Cardiac muscle cell (in vitro differentiated cells and primary cell): ENCODE data around the gene SMYD2. TPM values are rescaled to one million over a fixed set of nuclear protein-coding genes. Genes with fewer than 3 reads are reported as not detected.
A peak's percentile ranks its signal among the peaks of the same experiment; 100 is the strongest.

ENCODE experiments used
- DNase-seq, 2 donors: peaks; one replicate each; pipeline versions ENCODE4 v3.0.0 to v3.0.0-alpha.2; 2010 to 2017; ENCODE audit warnings: low read depth in 1 of 2, low spot score in 1 of 2
- H3K27ac ChIP-seq: fragments of 200-600 bp; sonication (generic); 2 replicates; pipeline ENCODE4 v1.5.1; 2016
- H3K27me3 ChIP-seq: fragments of 200-600 bp; sonication (generic); 2 replicates; pipeline ENCODE4 v1.6.0; 2016; ENCODE audit warnings: control low read depth
- H3K36me3 ChIP-seq: fragments of 200-600 bp; sonication (generic); 2 replicates; pipeline ENCODE4 v1.5.1; 2016; ENCODE audit warnings: control low read depth
- H3K4me1 ChIP-seq: fragments of 200-600 bp; sonication (generic); 2 replicates; pipeline ENCODE4 v1.8.1; 2017; ENCODE audit warnings: low read depth, mild to moderate bottlenecking, mixed run types
- H3K4me3 ChIP-seq: fragments of 200-600 bp; sonication (generic); 2 replicates; pipeline ENCODE4 v1.5.1; 2016; ENCODE audit warnings: mild to moderate bottlenecking
- H3K9me3 ChIP-seq: fragments of 200-600 bp; sonication (generic); 2 replicates; pipeline ENCODE4 v1.5.1; 2017; ENCODE audit warnings: low read depth, mild to moderate bottlenecking, control low read depth
- polyA plus RNA-seq: library from polyadenylated mRNA; unstranded; fragments of >200 nt; fragmentation: Nextera tagmentation; extraction: Ambion mirVana; gene quantifications from 2 replicates; pipeline ENCODE4 v1.2.1, GENCODE V29; 2016
- total RNA-seq: library from RNA; depleted of rRNA; stranded (reverse); fragments of >200 nt; gene quantifications from 2 replicates; pipeline ENCODE4 v1.2.3, GENCODE V29; 2016
- TF ChIP-seq, protein P1 (sequence below): IDR thresholded peaks from 2 replicates; pipeline ENCODE4 v1.5.1; 2012; ENCODE audit warnings: low read depth, mild to moderate bottlenecking, low read length

Gene SMYD2
- total and polyA plus RNA-seq, 2 experiments from 2014 or later: 41.8 to 65.7 TPM

DNA sequence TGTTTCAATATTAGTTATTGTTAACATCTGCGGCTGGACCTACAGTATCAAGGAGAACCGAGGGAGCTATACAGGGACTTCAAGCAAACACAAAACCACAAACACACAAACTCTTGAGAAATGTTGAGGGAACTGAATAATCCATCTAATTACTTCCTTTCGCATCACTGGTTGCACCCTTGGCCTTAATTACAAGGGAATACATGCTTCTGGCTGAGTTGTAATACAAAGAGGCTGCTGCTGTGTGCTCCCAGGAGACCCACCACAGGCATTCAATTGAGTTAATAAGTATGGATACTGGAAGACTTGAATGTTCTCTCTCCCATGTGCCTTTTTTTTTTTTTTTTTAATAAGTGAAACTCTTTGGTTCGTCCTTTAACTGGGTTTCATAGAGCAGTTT is 16.8 kb upstream of the SMYD2 start:
- Histone ChIP-seq H3K27me3 (peaks cover 5% of the 10 kb centered on the region), H3K9me3 (no peaks in the 10 kb centered on the region), H3K36me3 (no peaks in the 10 kb centered on the region), H3K4me1 (peaks cover 4% of the 10 kb centered on the region), H3K27ac (no peak overlapping the region), H3K4me3 (no peak overlapping the region)
- TF ChIP-seq, protein P1, sequence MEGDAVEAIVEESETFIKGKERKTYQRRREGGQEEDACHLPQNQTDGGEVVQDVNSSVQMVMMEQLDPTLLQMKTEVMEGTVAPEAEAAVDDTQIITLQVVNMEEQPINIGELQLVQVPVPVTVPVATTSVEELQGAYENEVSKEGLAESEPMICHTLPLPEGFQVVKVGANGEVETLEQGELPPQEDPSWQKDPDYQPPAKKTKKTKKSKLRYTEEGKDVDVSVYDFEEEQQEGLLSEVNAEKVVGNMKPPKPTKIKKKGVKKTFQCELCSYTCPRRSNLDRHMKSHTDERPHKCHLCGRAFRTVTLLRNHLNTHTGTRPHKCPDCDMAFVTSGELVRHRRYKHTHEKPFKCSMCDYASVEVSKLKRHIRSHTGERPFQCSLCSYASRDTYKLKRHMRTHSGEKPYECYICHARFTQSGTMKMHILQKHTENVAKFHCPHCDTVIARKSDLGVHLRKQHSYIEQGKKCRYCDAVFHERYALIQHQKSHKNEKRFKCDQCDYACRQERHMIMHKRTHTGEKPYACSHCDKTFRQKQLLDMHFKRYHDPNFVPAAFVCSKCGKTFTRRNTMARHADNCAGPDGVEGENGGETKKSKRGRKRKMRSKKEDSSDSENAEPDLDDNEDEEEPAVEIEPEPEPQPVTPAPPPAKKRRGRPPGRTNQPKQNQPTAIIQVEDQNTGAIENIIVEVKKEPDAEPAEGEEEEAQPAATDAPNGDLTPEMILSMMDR: no peak
- DNase-seq: no peak

DNA sequence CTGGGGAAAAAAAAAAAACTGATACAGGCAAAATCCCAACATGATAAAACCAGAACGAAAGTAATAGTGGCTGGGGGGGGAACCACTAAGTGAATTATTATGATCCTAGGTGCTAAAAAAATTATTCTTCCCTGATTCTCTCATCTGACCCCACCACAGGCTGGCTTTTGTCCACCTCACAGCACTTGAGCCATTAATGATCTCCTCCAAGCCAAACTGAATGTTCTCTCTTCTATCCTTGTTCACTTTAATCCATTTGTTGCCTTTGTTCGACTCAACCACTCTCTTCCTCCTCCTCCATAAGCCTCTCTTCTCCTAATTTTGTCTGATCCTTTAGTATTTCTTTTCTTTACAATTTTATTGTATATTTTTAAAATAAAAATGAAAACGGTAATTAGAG is 16.0 kb upstream of the SMYD2 start:
- Histone ChIP-seq H3K27ac (no peak overlapping the region), H3K27me3 (peaks cover 5% of the 10 kb centered on the region), H3K4me3 (no peak overlapping the region), H3K9me3 (no peaks in the 10 kb centered on the region), H3K4me1 (peaks cover 4% of the 10 kb centered on the region), H3K36me3 (no peaks in the 10 kb centered on the region)
- no peak for DNase-seq
- TF ChIP-seq, protein P1: no peak

DNA sequence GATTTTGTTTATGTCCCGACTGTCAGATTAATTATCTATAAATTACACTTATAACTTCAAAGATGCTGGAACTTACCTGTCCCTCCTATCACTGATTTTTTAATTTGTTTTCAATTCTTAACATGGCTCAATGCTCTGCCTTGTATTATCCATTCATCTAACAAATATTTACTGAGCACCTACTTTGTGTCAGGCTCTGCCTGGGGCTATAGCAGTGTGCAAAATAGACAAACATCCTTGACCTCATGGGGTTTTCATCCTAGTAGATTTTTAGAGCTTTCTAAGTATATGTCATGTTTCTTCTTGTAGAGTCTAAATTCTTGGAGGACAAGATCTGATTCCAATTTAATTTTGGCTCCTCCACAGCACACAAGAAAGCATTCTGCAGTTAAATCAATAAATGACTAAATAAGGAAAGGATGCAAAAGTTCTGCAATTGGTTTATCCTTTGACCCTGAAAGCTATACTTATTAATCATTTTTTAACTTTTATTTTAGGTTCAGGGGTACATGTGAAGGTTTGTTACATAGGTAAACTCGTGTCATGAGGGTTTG is 10.8 kb upstream of the SMYD2 start:
- Histone ChIP-seq H3K27ac (no peak overlapping the region), H3K9me3 (no peaks in the 10 kb centered on the region), H3K4me1 (peaks cover 3% of the 10 kb centered on the region), H3K4me3 (no peak overlapping the region), H3K27me3 (no peaks in the 10 kb centered on the region), H3K36me3 (no peaks in the 10 kb centered on the region)
- TF ChIP-seq, protein P1: no peak
- no peak for DNase-seq

DNA sequence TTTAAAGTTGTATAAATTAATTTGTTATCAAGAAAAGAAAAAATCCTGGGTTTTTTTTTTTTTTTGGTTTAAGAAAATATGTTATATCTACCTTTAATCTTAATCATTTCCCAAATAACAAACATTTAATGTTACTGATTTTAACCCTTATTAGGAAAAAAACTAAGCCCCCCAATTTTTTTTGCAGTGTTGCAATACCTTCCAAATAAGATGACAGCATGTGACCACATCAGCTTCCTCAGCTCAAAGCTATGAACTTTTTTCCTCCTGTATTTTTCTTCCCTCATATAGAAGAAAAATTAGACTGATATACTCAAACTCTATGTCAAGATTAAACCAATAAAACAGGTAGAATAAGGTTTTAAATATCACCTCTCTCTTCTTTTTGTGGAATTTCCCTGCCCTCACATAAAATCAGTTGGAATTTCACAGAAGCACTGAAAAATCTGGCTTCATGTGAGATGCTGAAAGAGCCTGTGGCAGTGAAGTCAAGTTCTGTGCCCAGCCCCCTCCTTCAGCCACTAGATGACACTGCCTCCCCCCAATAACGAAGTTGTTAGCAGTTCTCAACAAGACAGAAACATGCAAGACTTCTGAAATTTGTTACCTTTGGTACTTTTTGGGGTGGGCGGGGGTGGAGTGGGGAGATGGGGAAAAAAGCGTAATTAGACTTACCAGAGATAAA is 9.6 kb upstream of the SMYD2 start:
- H3K4me3 ChIP-seq: no peak overlapping the region
- H3K27me3 ChIP-seq: no peaks in the 10 kb centered on the region
- no peaks in the 10 kb centered on the region for H3K36me3 ChIP-seq
- no peaks in the 10 kb centered on the region for H3K9me3 ChIP-seq
- peak in 1 of 2 donors; percentile 27 for DNase-seq
- peaks cover 3% of the 10 kb centered on the region for H3K4me1 ChIP-seq
- TF ChIP-seq, protein P1: no peak
- no peak overlapping the region for H3K27ac ChIP-seq

DNA sequence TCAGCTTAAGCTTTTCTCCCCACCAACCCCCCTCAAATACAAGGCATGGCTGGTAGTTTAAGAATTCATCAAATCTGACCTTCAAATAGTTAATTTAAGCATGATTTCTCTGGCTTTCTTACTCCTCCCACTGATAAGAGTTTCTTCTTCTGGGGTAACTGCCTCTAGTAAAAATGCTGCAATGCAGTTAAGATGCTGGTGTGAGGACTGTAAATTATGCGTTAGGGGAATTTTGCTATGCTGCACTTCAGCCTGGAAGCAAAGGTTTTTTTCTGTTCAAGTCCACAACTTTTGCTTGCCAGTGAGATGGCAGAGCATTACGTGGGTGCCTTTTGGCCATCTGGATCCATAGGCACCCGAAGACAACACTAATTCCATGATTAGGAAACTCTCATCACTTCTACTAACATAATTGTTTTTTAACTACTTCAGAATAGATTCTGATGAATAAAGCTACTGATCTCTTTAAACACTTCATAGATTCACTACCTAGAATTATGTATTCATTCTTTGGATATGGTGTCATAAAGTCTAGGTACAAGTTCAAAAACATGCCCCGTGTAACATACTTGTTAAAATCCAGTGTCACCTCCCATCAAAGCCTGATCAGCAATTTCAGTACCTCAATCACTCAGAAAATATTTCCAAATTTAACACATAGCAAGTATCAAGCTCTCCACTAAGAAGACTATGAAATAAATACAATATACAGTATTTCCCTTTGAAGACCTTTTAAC is 8.8 kb upstream of the SMYD2 start:
- no peak overlapping the region for H3K4me3 ChIP-seq
- H3K4me1 ChIP-seq: peaks cover 8% of the 10 kb centered on the region
- H3K27ac ChIP-seq: no peak overlapping the region
- no peaks in the 10 kb centered on the region for H3K36me3 ChIP-seq
- H3K27me3 ChIP-seq: no peaks in the 10 kb centered on the region
- DNase-seq: no peak
- TF ChIP-seq, protein P1: no peak
- no peaks in the 10 kb centered on the region for H3K9me3 ChIP-seq
